SK-N-SH (cell line): ENCODE data around the gene ARHGAP44. TPM values are rescaled to one million over a fixed set of nuclear protein-coding genes. Genes with fewer than 3 reads are reported as not detected.

Experiments
- CTCF ChIA-PET: fragments of 300-600, 350-600 bp; formaldehyde crosslinking; extraction: SDS; loops from one replicate; lab custom pipeline; 2021; lab: Yijun Ruan, JAX
- POLR2A ChIA-PET: fragments of 350-600 bp; sonication (Branson Sonifier 250); formaldehyde crosslinking; extraction: SDS; loops from one replicate; lab custom pipeline; 2020; ENCODE audit warnings: antibody characterized with exemption, inconsistent platforms; lab: Yijun Ruan, JAX
- DNase-seq: peaks from one replicate; pipeline ENCODE4 v3.0.0; 2012
- H2AFZ ChIP-seq: fragments of 200-600 bp; sonication (generic); 2 replicates; pipeline ENCODE4 v1.8.1; 2016; ENCODE audit warnings: antibody characterized with exemption, mild to moderate bottlenecking, low read depth
- H3F3A ChIP-seq: fragments of 200-600 bp; sonication (generic); replicated peaks from 2 replicates; pipeline ENCODE3; 2016; ENCODE audit warnings: antibody characterized with exemption, mild to moderate bottlenecking; ENCODE audit not compliant: insufficient read depth
- H3K27ac ChIP-seq, 2 experiments: fragments of 200-500 bp in 1 of 2; fragments of 200-600 bp in 1 of 2; sonication (Bioruptor generic) in 1 of 2; sonication (generic), shearing (Covaris generic) in 1 of 2; 2 replicates each; pipeline versions ENCODE4 v1.5.1 to v1.6.1; 2014 to 2016; ENCODE audit warnings: low read depth in 2 of 2, inconsistent platforms in 1 of 2, low read length in 1 of 2, mild to moderate bottlenecking in 1 of 2, mixed read lengths in 1 of 2
- H3K27me3 ChIP-seq: fragments of 200-600 bp; sonication (generic), shearing (Covaris generic); 2 replicates; pipeline ENCODE4 v1.6.1; 2016; ENCODE audit warnings: mixed run types; ENCODE audit not compliant: insufficient read depth
- H3K36me3 ChIP-seq, 2 experiments: fragments of 200-500 bp in 1 of 2; fragments of 200-600 bp in 1 of 2; sonication (Bioruptor generic) in 1 of 2; sonication (generic) in 1 of 2; replicated peaks in 1 of 2; 2 replicates each; pipeline versions ENCODE3 to v1.5.1; 2014 to 2016; ENCODE audit warnings: low read length in 1 of 2, mild to moderate bottlenecking in 1 of 2; ENCODE audit not compliant: insufficient read depth in 2 of 2, control insufficient read depth in 1 of 2
- H3K4me1 ChIP-seq, 2 experiments: fragments of 200-500 bp in 1 of 2; fragments of 200-600 bp in 1 of 2; sonication (Bioruptor generic) in 1 of 2; sonication (generic), shearing (Covaris generic) in 1 of 2; 2 replicates each; pipeline versions ENCODE4 v1.5.1 to v1.6.1; 2014 to 2016; ENCODE audit warnings: low read depth in 1 of 2, low read length in 1 of 2, mixed run types in 1 of 2; ENCODE audit not compliant: insufficient read depth in 2 of 2, control insufficient read depth in 1 of 2
- H3K4me2 ChIP-seq: fragments of 200-600 bp; sonication (generic), shearing (Covaris generic); 2 replicates; pipeline ENCODE4 v1.6.1; 2017; ENCODE audit warnings: mixed run types
- H3K4me3 ChIP-seq, 2 experiments: fragments of 200-500 bp in 1 of 2; fragments of 200-600 bp in 1 of 2; sonication (Bioruptor generic) in 1 of 2; sonication (generic), shearing (Covaris generic) in 1 of 2; 2 replicates each; pipeline versions ENCODE4 v1.5.1 to v1.8.1; 2014 to 2016; ENCODE audit warnings: low read depth in 2 of 2, inconsistent platforms in 1 of 2, low read length in 1 of 2, mild to moderate bottlenecking in 1 of 2, mixed read lengths in 1 of 2, moderate library complexity in 1 of 2
- H3K79me2 ChIP-seq: fragments of 200-600 bp; sonication (generic); 2 replicates; pipeline ENCODE4 v1.8.1; 2017; ENCODE audit warnings: mild to moderate bottlenecking; ENCODE audit not compliant: insufficient read depth
- H3K9ac ChIP-seq: fragments of 200-600 bp; sonication (generic); 2 replicates; pipeline ENCODE4 v1.6.1; 2017; ENCODE audit warnings: mixed run types
- H3K9me2 ChIP-seq: fragments of 200-600 bp; sonication (generic); 2 replicates; pipeline ENCODE4 v1.6.1; 2017; ENCODE audit warnings: mixed run types
- H3K9me3 ChIP-seq: fragments of 200-600 bp; sonication (generic); 2 replicates; pipeline ENCODE4 v1.6.1; 2017; ENCODE audit warnings: mixed run types, mild to moderate bottlenecking, moderate library complexity
- H4K20me1 ChIP-seq: fragments of 200-600 bp; sonication (generic); 2 replicates; pipeline ENCODE4 v1.6.1; 2017; ENCODE audit warnings: mild to moderate bottlenecking, mixed run types; ENCODE audit not compliant: insufficient read depth
- FOSL2 ChIP-seq: IDR thresholded peaks from 2 replicates; pipeline ENCODE4 v1.4.0; 2012; ENCODE audit warnings: low read depth, mild to moderate bottlenecking, moderate library complexity, borderline replicate concordance
- FOXJ3 ChIP-seq: sonication (generic); formaldehyde crosslinking; IDR thresholded peaks from 2 replicates; pipeline ENCODE4 v1.5.1; 2020; ENCODE audit warnings: mild to moderate bottlenecking, missing genetic modification reagents
- FOXM1 ChIP-seq: IDR thresholded peaks from 2 replicates; pipeline ENCODE4 v1.4.0; 2012; ENCODE audit warnings: low read depth, mild to moderate bottlenecking
- GABPA ChIP-seq: IDR thresholded peaks from 2 replicates; pipeline ENCODE4 v1.4.0; 2012; ENCODE audit warnings: low read depth, mild to moderate bottlenecking
- IRF3 ChIP-seq: fragments of 150-350 bp; IDR thresholded peaks from 2 replicates; pipeline ENCODE4 v1.6.1; 2016; ENCODE audit warnings: mild to moderate bottlenecking, low read depth, low read length
- MEF2A ChIP-seq: IDR thresholded peaks from 2 replicates; pipeline ENCODE4 v1.4.0; 2012; ENCODE audit warnings: low read depth, borderline replicate concordance
- MXI1 ChIP-seq: IDR thresholded peaks from 2 replicates; pipeline ENCODE4 v1.6.1; 2012; ENCODE audit warnings: mild to moderate bottlenecking, low read depth, low read length, improper control_type of control experiment
- NFIC ChIP-seq: IDR thresholded peaks from 2 replicates; pipeline ENCODE4 v1.4.0; 2012; ENCODE audit warnings: borderline replicate concordance
- PBX3 ChIP-seq: IDR thresholded peaks from 2 replicates; pipeline ENCODE4; 2012
- POLR2AphosphoS5 ChIP-seq: IDR thresholded peaks from 2 replicates; pipeline ENCODE4 v1.6.1; 2012; ENCODE audit warnings: low read depth, low read length
- RAD21 ChIP-seq: IDR thresholded peaks from 2 replicates; pipeline ENCODE4 v1.6.1; 2012; ENCODE audit warnings: mild to moderate bottlenecking, low read length
- RCOR1 ChIP-seq: fragments of 150-350 bp; IDR thresholded peaks from 2 replicates; pipeline ENCODE4 v1.6.1; 2017; ENCODE audit warnings: antibody characterized with exemption, low read length
- RFX5 ChIP-seq: IDR thresholded peaks from 2 replicates; pipeline ENCODE4 v1.6.1; 2012; ENCODE audit warnings: mild to moderate bottlenecking, improper control_type of control experiment, low read length
- SIN3A ChIP-seq: IDR thresholded peaks from 2 replicates; pipeline ENCODE4 v1.6.1; 2012; ENCODE audit warnings: low read depth, mild to moderate bottlenecking, low read length, moderate library complexity, borderline replicate concordance
- SMC3 ChIP-seq: IDR thresholded peaks from 2 replicates; pipeline ENCODE4 v1.6.1; 2012; ENCODE audit warnings: low read depth, low read length, improper control_type of control experiment
- TCF12 ChIP-seq: IDR thresholded peaks from 2 replicates; pipeline ENCODE4 v1.4.0; 2012
- USF2 ChIP-seq: fragments of 150-350 bp; IDR thresholded peaks from 2 replicates; pipeline ENCODE4 v1.6.1; 2017; ENCODE audit warnings: antibody characterized with exemption, low read length, low read depth, borderline replicate concordance
- ZBTB33 ChIP-seq: IDR thresholded peaks from 2 replicates; pipeline ENCODE4 v1.4.0; 2012; ENCODE audit warnings: low read depth, borderline replicate concordance
- WGBS: methylation state at CpG from one replicate; pipeline ENCODE4 v1.1.6; 2017; ENCODE audit warnings: low lambda C conversion rate; 5-methylcytosine and 5-hydroxymethylcytosine counted together
- polyA plus RNA-seq, 3 experiments: library from polyadenylated mRNA; depleted of rRNA; stranded (reverse); fragments of >200 nt; gene quantifications; 2 replicates each; pipeline ENCODE4 v1.2.3, GENCODE V29; 2012

Gene ARHGAP44
- polyA plus RNA-seq, 1 of the 3 experiments (the other 2 are of a cell fraction) = 0.28 TPM

- no peaks in the 10 kb centered on the region for H3K9me2 ChIP-seq
- CTCF ChIA-PET = no interaction called here
Observed at GRCh38 chr17:12826431-12826830, 37.1 kb downstream of the ARHGAP44 start.

GRCh38 chr17:12830777-12831247 is 41.5 kb downstream of the ARHGAP44 start:
- ChIA-PET POLR2A (no interaction called here), CTCF (interaction anchor here (0.6 kb wide), 1 partner anchor 30 kb away, joined by 3 read pairs; no protein-coding TSS in a partner anchor)
- Histone ChIP-seq H3K4me2 (no peak overlapping the region), H4K20me1 (no peaks in the 10 kb centered on the region), H3K9me3 (no peaks in the 10 kb centered on the region), H2AFZ (no peak overlapping the region), H3K4me1 (no peaks in the 10 kb centered on the region), H3F3A (no peaks in the 10 kb centered on the region), H3K27me3 (no peaks in the 10 kb centered on the region), H3K36me3 (no peaks in the 10 kb centered on the region), H3K9ac (no peak overlapping the region), H3K27ac (no peak overlapping the region), H3K9me2 (no peaks in the 10 kb centered on the region), H3K79me2 (no peaks in the 10 kb centered on the region), H3K4me3 (no peak overlapping the region)
- WGBS = 1% methylated on average over 3 of the region's 3 CpGs
- DNase-seq = no peak
- TF ChIP-seq IRF3 (no peak), SIN3A (no peak), PBX3 (no peak), RAD21 (no peak), POLR2AphosphoS5 (no peak), NFIC (no peak), GABPA (no peak), SMC3 (no peak), RCOR1 (no peak), TCF12 (no peak), FOXM1 (no peak), RFX5 (no peak), USF2 (no peak), MXI1 (no peak), MEF2A (no peak), FOXJ3 (CRISPR knock-in tag) (no peak)

More at GRCh38 chr17:12826431-12826830, 37.1 kb downstream of the ARHGAP44 start:
- Histone ChIP-seq H3K27ac (no peak overlapping the region), H3K4me3 (no peak overlapping the region), H3K4me2 (no peak overlapping the region), H4K20me1 (no peaks in the 10 kb centered on the region), H3F3A (no peaks in the 10 kb centered on the region), H3K27me3 (no peaks in the 10 kb centered on the region), H3K36me3 (no peaks in the 10 kb centered on the region), H3K4me1 (no peaks in the 10 kb centered on the region), H3K79me2 (no peaks in the 10 kb centered on the region), H3K9me3 (no peaks in the 10 kb centered on the region), H2AFZ (no peak overlapping the region), H3K9ac (no peak overlapping the region)
- no peak for DNase-seq
- TF ChIP-seq RCOR1 = no peak
- no peak for TF ChIP-seq FOSL2
- no peak for TF ChIP-seq SIN3A
- TF ChIP-seq ZBTB33 = no peak
- 4% methylated on average over 1 of the region's 1 CpG for WGBS
- POLR2A ChIA-PET = no interaction called here
